T-helper 1 cell treated with Interleukin-12 subunit alpha and Interleukin-12 subunit beta and Interleukin-4 antibody, amounts not matched to agents 30 μg/mL and 1 μg/mL, for 36 hours (primary cell): ENCODE results near the gene PPP1R15A.

Experiments
- H3K27ac Mint-ChIP-seq: one replicate; pipeline ENCODE4 v1.8.0; 2021; ENCODE audit warnings: mild to moderate bottlenecking, mixed read lengths
- H3K27me3 Mint-ChIP-seq: one replicate; pipeline ENCODE4 v1.8.0; 2021; ENCODE audit warnings: low read depth, mixed read lengths
- H3K36me3 Mint-ChIP-seq: one replicate; pipeline ENCODE4 v1.8.0; 2021; ENCODE audit warnings: low read depth, mixed read lengths
- H3K4me1 Mint-ChIP-seq: one replicate; pipeline ENCODE4 v1.8.0; 2021; ENCODE audit warnings: low read depth, mixed read lengths
- H3K4me3 Mint-ChIP-seq: one replicate; pipeline ENCODE4 v1.8.0; 2021; ENCODE audit warnings: mild to moderate bottlenecking, moderate library complexity, mixed read lengths
- H3K9me3 Mint-ChIP-seq: one replicate; pipeline ENCODE4 v1.8.0; 2021; ENCODE audit warnings: mixed read lengths

The PPP1R15A gene

GRCh38 chr19:48872182-48872883 is at the start of gene PPP1R15A:
Gene PPP1R15A, plus strand, starts transcription at chr19:48872421. Its CDS starts 813 bp downstream, at chr19:48873234.
- peaks cover 5% of the 10 kb centered on the region for H3K27me3 Mint-ChIP-seq
- peak within 1 kb of the TSS; percentile 98 for H3K4me3 Mint-ChIP-seq
- H3K36me3 Mint-ChIP-seq: peaks cover 38% of the 10 kb centered on the region
- no peaks in the 10 kb centered on the region for H3K9me3 Mint-ChIP-seq
- H3K27ac Mint-ChIP-seq: peak within 1 kb of the TSS; percentile 100
- peaks cover 43% of the 10 kb centered on the region for H3K4me1 Mint-ChIP-seq

GRCh38 chr19:48822514-48822913 is 49.7 kb upstream of the PPP1R15A start:
- H3K4me3 Mint-ChIP-seq: no peak overlapping the region
- H3K27me3 Mint-ChIP-seq: no peaks in the 10 kb centered on the region
- no peak overlapping the region for H3K27ac Mint-ChIP-seq

GRCh38 chr19:48826606-48827020 is 45.6 kb upstream of the PPP1R15A start:
- Mint-ChIP-seq H3K4me1 (no peaks in the 10 kb centered on the region), H3K27ac (no peak overlapping the region), H3K9me3 (no peaks in the 10 kb centered on the region), H3K4me3 (no peak overlapping the region), H3K36me3 (no peaks in the 10 kb centered on the region), H3K27me3 (no peaks in the 10 kb centered on the region)

More at GRCh38 chr19:48822514-48822913, 49.7 kb upstream of the PPP1R15A start:
- Mint-ChIP-seq H3K9me3 (no peaks in the 10 kb centered on the region), H3K4me1 (no peaks in the 10 kb centered on the region), H3K36me3 (no peaks in the 10 kb centered on the region)

DNA sequence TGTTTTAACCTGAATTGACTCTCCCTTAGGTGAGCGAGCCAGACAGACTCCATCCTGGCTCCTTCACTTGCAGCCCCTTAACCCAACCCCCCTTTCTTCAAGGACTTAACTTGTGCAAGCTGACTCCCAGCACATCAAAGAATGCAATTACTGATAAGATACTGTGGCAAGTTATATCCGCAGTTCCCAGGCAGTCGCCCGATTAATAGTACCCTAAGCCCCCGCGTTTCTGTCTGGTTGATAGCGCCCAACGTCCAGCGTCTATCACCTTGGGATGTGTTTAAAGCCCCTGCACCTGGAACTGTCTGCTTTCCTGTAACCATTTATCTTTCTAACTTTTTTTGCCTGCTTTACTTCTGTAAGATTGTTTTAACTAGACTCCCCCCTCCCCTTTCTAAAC is 42.1 kb upstream of the PPP1R15A start:
- Mint-ChIP-seq H3K36me3 (no peaks in the 10 kb centered on the region), H3K9me3 (no peaks in the 10 kb centered on the region), H3K27ac (no peak overlapping the region), H3K27me3 (no peaks in the 10 kb centered on the region), H3K4me3 (no peak overlapping the region), H3K4me1 (peaks cover 3% of the 10 kb centered on the region)

DNA sequence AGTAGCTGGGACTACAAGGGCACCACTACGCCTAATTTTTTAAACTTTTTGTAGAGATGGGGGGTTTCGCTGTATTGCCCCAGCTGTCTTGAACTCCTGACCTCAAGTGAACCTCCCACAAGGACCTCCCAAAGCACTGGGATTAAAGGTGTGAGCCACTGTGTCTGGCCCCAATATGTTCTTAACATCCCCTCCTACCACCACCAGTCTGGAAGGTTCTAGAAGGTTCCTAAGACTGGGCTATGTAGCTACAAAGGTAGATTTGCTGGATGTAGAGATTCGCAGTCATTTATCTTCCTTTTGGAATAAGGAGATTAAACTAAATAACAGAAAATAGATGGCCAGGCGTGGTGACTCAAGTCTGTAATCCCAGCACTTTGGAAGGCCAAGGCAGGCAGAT is 41.3 kb upstream of the PPP1R15A start:
- H3K4me1 Mint-ChIP-seq: peaks cover 5% of the 10 kb centered on the region
- H3K4me3 Mint-ChIP-seq: no peak overlapping the region
- H3K36me3 Mint-ChIP-seq: no peaks in the 10 kb centered on the region
- H3K27ac Mint-ChIP-seq: no peak overlapping the region
- H3K27me3 Mint-ChIP-seq: no peaks in the 10 kb centered on the region
- H3K9me3 Mint-ChIP-seq: no peaks in the 10 kb centered on the region

DNA sequence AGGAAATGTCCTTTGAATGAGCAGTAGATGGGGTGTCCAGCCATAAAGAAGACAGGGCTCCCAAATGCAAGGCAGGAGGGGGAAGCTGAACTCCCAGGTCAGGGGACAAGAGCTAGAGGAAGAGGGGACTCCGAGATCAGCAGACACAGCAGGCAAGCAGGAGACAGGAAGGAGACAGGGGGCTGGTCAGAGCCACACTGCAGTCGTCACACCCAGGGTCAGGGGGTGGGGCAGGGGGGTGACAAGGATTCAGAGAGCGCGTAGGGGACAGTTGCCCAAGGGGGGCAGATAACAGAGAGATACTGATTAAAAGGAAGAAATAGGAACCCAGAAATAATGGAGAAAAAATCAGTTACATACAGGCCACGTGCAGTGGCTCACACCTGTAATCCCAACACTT is 39.2 kb upstream of the PPP1R15A start:
- Mint-ChIP-seq H3K27ac (no peak overlapping the region), H3K4me3 (no peak overlapping the region), H3K27me3 (peaks cover 8% of the 10 kb centered on the region), H3K36me3 (no peaks in the 10 kb centered on the region), H3K4me1 (peaks cover 13% of the 10 kb centered on the region), H3K9me3 (no peaks in the 10 kb centered on the region)

DNA sequence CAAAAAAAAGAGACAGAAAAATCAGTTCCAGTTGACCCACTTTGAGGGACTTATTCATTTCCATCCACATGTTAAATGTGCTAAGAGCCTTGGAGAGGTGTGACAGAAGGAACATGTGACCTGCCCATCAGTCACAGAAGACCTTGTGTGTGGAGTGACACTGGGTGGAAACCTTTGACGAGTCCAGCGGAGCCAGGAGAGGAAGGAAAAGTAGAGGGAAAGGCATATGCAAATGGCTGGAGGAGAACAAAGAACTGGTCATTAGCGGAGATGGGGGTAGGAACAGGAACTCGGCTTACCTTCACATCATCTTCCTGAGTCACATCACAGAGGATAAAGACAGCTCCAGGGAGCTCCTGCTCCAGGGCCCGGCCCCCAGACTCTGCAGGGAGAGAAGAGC is 38.2 kb upstream of the PPP1R15A start:
- H3K9me3 Mint-ChIP-seq: no peaks in the 10 kb centered on the region
- peak overlapping the region; percentile 58 for H3K27ac Mint-ChIP-seq
- peak overlapping the region; percentile 65 for H3K4me3 Mint-ChIP-seq

GRCh38 chr19:48835734-48836088 is 36.5 kb upstream of the PPP1R15A start:
- H3K4me3 Mint-ChIP-seq: peak overlapping the region; percentile 90
- H3K36me3 Mint-ChIP-seq: no peaks in the 10 kb centered on the region
- no peaks in the 10 kb centered on the region for H3K9me3 Mint-ChIP-seq
- peak overlapping the region; percentile 77 for H3K27ac Mint-ChIP-seq
- H3K4me1 Mint-ChIP-seq: peaks cover 13% of the 10 kb centered on the region
- H3K27me3 Mint-ChIP-seq: peaks cover 8% of the 10 kb centered on the region

More for the DNA sequence above, 38.2 kb upstream of the PPP1R15A start:
- Mint-ChIP-seq H3K27me3 (peaks cover 8% of the 10 kb centered on the region), H3K4me1 (peaks cover 13% of the 10 kb centered on the region), H3K36me3 (no peaks in the 10 kb centered on the region)

GRCh38 chr19:48836089-48837017 is 35.9 kb upstream of the PPP1R15A start, which contains the start of gene HSD17B14:
Gene HSD17B14, minus strand, starts transcription at chr19:48836491. Its CDS starts 80 bp downstream, at chr19:48836411.
- peak within 1 kb of the TSS; percentile 90 for H3K4me3 Mint-ChIP-seq
- peak within 1 kb of the TSS; percentile 77 for H3K27ac Mint-ChIP-seq
- no peaks in the 10 kb centered on the region for H3K36me3 Mint-ChIP-seq
- H3K27me3 Mint-ChIP-seq: peaks cover 8% of the 10 kb centered on the region
- H3K9me3 Mint-ChIP-seq: no peaks in the 10 kb centered on the region
- peaks cover 13% of the 10 kb centered on the region for H3K4me1 Mint-ChIP-seq

DNA sequence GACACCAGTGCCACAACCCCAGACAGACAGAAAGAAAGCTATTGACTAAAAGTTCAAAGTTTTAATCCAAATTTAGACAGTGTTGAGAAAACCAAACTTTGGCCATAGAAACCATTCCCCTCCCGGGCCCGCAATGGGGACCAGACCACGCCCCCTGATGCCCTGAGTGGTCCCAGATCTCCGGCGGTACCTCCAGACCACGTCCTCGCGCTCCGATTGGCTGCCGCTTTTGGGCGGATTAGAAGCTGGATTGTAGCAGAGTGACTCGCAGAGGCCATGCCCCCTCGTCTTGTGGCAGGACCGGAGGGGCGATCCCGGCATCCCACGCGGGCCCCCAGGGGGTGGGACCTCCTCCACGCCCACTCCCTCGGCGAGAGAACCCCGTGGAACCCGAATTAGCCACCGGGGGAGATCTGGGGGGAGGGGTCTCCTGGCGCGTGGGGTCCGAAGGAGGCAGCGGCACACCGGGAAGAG is 35.1 kb upstream of the PPP1R15A start:
- Mint-ChIP-seq H3K36me3 (no peaks in the 10 kb centered on the region), H3K9me3 (no peaks in the 10 kb centered on the region), H3K4me3 (peak overlapping the region; percentile 90), H3K27me3 (peaks cover 8% of the 10 kb centered on the region), H3K4me1 (peaks cover 13% of the 10 kb centered on the region), H3K27ac (peak overlapping the region; percentile 65)

DNA sequence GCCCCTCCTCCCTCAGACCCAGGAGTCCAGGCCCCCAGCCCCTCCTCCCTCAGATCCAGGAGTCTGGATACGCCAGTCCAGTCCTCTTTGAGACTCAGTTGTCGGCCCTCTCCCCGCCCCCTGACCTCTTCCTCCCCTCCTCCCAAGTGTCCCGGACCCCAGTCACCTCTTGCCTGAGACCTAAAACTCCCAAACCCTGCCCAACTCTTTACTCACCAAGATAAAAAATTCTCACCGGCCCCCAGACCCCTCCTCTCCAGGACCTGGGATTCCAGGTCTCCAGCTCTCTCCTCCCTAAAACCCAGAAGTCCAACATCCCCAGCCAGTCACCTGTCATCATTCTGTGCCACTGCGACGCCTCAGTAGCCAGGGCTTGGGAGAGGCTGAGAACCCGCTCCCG is 34.5 kb upstream of the PPP1R15A start:
- Mint-ChIP-seq H3K27me3 (peaks cover 8% of the 10 kb centered on the region), H3K9me3 (no peaks in the 10 kb centered on the region), H3K4me1 (peaks cover 13% of the 10 kb centered on the region), H3K27ac (no peak overlapping the region), H3K4me3 (peak overlapping the region; percentile 15), H3K36me3 (no peaks in the 10 kb centered on the region)

- no peaks in the 10 kb centered on the region for H3K9me3 Mint-ChIP-seq
- no peak overlapping the region for H3K27ac Mint-ChIP-seq
- peaks cover 8% of the 10 kb centered on the region for H3K4me1 Mint-ChIP-seq
- H3K4me3 Mint-ChIP-seq: no peak overlapping the region
- H3K27me3 Mint-ChIP-seq: peaks cover 8% of the 10 kb centered on the region
- H3K36me3 Mint-ChIP-seq: no peaks in the 10 kb centered on the region
Observed at GRCh38 chr19:48841047-48841446, 31.2 kb upstream of the PPP1R15A start.

DNA sequence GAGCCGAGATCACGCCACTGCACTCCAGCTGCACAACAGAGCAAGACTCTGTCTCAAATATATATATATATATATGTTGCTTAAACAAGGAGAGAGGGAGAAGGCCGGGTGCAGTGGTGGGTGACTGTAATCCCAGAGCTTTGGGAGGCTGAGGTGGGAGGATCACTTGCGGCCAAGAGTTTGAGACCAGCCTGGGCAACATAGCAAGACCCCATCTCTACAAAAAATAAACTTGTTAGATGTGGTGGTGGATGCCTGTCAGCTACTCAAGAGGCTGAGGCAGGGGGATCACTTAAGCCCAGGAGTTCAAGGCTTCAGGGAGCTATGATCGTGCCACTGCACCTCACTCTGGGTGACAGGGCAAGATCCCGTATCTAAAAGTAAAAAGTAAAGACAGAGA is 30.6 kb upstream of the PPP1R15A start:
- Mint-ChIP-seq H3K4me3 (no peak overlapping the region), H3K27me3 (peaks cover 8% of the 10 kb centered on the region), H3K9me3 (no peaks in the 10 kb centered on the region), H3K27ac (no peak overlapping the region), H3K4me1 (peaks cover 4% of the 10 kb centered on the region), H3K36me3 (no peaks in the 10 kb centered on the region)

- Mint-ChIP-seq H3K36me3 (no peaks in the 10 kb centered on the region), H3K27me3 (peaks cover 2% of the 10 kb centered on the region), H3K27ac (no peak overlapping the region), H3K4me3 (no peak overlapping the region), H3K9me3 (no peaks in the 10 kb centered on the region), H3K4me1 (no peaks in the 10 kb centered on the region)
Observed at GRCh38 chr19:48842789-48843162, 29.4 kb upstream of the PPP1R15A start.

DNA sequence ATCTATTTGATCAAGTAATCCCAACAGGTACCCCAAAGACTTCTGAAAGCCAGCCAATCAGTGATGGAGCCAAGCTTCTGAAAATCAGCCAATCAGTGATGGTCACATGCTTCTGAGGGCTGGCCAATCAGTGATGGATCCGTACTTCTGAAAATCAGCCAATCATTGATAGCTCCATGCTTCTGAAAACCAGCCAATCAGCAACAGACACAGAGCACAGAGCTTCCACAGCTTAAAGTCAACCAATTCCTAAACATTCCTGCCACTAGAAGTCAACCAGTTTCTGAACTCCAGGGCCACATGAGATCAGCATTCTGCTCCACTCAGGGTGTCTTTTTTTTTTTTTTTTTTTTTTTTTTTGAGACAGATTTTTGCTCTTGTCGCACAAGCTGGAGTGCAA is 27.7 kb upstream of the PPP1R15A start:
- no peaks in the 10 kb centered on the region for H3K27me3 Mint-ChIP-seq
- H3K36me3 Mint-ChIP-seq: no peaks in the 10 kb centered on the region
- no peaks in the 10 kb centered on the region for H3K9me3 Mint-ChIP-seq
- no peak overlapping the region for H3K27ac Mint-ChIP-seq
- H3K4me1 Mint-ChIP-seq: no peaks in the 10 kb centered on the region
- H3K4me3 Mint-ChIP-seq: no peak overlapping the region
